ENCODE results near the gene MYPOP. TPM values are rescaled to one million over a fixed set of nuclear protein-coding genes. Genes with fewer than 3 reads are reported as not detected.

Gene MYPOP
- total and polyA plus RNA-seq, 9 of the 15 experiments (the other 6 are each of a cell fraction or from before 2014, with no cell fraction given) = 0.32 to 7.6 (median 1.6) TPM

DNA sequence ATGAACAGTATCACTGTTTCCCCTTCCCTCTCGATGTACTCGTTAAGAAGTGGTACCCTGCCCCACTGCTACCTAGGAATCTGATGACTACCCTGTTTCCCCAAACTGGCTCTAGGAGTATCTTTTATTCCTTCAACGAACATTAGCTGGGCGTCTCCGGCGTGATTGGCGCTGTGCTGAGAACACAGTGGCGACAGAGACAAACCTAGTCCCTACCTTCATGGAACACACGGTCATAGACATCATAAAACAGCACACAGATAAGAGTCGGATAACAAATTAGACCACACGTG, 40.2 kb downstream of the MYPOP start:
- FAIRE-seq = peak; percentile 70
- Histone ChIP-seq H3K4me2 (ENCODE audit: insufficient read depth, low read length) (peak overlapping the region; percentile 100), H3K27ac (ENCODE audit: extremely low read depth, low read depth, low read length) (peak overlapping the region; percentile 86), H2AFZ (ENCODE audit: low read depth, low read length) (peak overlapping the region; percentile 99), H3K79me2 (ENCODE audit: control insufficient read depth, insufficient read depth, low read length) (peaks cover 64% of the 10 kb centered on the region), H3K4me1 (replicated peaks in 1 of 2; ENCODE audit: control insufficient read depth in 2 of 2, insufficient read depth in 2 of 2, low read length in 2 of 2) (peaks cover 23 to 45% of the 10 kb centered on the region in 2 experiments), H3K9me1 (ENCODE audit: control insufficient read depth, insufficient read depth, low read length) (peaks cover 2% of the 10 kb centered on the region), H3K9me3 (replicated peaks; ENCODE audit: control insufficient read depth, insufficient read depth, low read depth, low read length) (no peaks in the 10 kb centered on the region), H3K4me3 (peak overlapping the region; percentile 95), H4K20me1 (replicated peaks; ENCODE audit: control insufficient read depth, insufficient read depth, low read length) (no peaks in the 10 kb centered on the region), H3K36me3 (ENCODE audit: control insufficient read depth, insufficient read depth, low read length) (peaks cover 33% of the 10 kb centered on the region), H3K9ac (ENCODE audit: insufficient read depth in 1 of 2, low read depth in 2 of 2, low read length in 2 of 2) (peak overlapping the region; percentile 94 to 96; a peak in 3 of 4 replicates), H3K27me3 (ENCODE audit: control insufficient read depth in 2 of 2, insufficient read depth in 2 of 2, low read length in 2 of 2) (no peaks in the 10 kb centered on the region)
- DNase-seq (ENCODE audit: extremely low read depth in 1 of 4, low spot score in 3 of 4) = no peak
- ChIA-PET POLR2A (interaction anchor here (1.3 to 2.5 kb wide), 2 partner anchors 10 to 27 kb away, joined by 7 to 10 read pairs; no protein-coding TSS in a partner anchor), CTCF (ENCODE audit: low intra/inter-chr PET ratio) (interaction anchor here (0.5 to 5.5 kb wide), 2 partner anchors 20 to 59 kb away, joined by 5 to 102 read pairs; no protein-coding TSS in a partner anchor)
- no TSS peak for BruUV-seq (replicated peaks)
- in situ Hi-C loops (cut with MboI) = no loop called here
- 0% methylated on average over 11 of the region's 11 CpGs for WGBS (ENCODE audit: insufficient coverage, low coverage, missing lambda C conversion rate)
- ATAC-seq = no peak; the same call in 2 of the 3 replicates
- intact Hi-C loops (cut with micrococcal nuclease) = no loop called here
- TF ChIP-seq EGR1 (conservative IDR thresholded peaks at IDR 0.05) (no peak), ZNF551 (CRISPR knock-in tag; IDR thresholded peaks at IDR 0.05) (no peak), ZNF184 (CRISPR knock-in tag; IDR thresholded peaks at IDR 0.05) (no peak), MCM7 (IDR thresholded peaks at IDR 0.05) (no peak), NFIC (IDR thresholded peaks at IDR 0.05) (no peak), ILK (tag; IDR thresholded peaks at IDR 0.05; ENCODE audit: borderline replicate concordance, low read depth) (no peak)
- TF ChIP-seq, protein P1, sequence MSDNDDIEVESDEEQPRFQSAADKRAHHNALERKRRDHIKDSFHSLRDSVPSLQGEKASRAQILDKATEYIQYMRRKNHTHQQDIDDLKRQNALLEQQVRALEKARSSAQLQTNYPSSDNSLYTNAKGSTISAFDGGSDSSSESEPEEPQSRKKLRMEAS (CRISPR knock-in tag; IDR thresholded peaks at IDR 0.05) = no peak; the same call in 1 of the 2 replicates
- TF ChIP-seq, protein P2, sequence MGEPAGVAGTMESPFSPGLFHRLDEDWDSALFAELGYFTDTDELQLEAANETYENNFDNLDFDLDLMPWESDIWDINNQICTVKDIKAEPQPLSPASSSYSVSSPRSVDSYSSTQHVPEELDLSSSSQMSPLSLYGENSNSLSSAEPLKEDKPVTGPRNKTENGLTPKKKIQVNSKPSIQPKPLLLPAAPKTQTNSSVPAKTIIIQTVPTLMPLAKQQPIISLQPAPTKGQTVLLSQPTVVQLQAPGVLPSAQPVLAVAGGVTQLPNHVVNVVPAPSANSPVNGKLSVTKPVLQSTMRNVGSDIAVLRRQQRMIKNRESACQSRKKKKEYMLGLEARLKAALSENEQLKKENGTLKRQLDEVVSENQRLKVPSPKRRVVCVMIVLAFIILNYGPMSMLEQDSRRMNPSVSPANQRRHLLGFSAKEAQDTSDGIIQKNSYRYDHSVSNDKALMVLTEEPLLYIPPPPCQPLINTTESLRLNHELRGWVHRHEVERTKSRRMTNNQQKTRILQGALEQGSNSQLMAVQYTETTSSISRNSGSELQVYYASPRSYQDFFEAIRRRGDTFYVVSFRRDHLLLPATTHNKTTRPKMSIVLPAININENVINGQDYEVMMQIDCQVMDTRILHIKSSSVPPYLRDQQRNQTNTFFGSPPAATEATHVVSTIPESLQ (CRISPR knock-in tag; IDR thresholded peaks at IDR 0.05) = no peak
- TF ChIP-seq, protein P3, sequence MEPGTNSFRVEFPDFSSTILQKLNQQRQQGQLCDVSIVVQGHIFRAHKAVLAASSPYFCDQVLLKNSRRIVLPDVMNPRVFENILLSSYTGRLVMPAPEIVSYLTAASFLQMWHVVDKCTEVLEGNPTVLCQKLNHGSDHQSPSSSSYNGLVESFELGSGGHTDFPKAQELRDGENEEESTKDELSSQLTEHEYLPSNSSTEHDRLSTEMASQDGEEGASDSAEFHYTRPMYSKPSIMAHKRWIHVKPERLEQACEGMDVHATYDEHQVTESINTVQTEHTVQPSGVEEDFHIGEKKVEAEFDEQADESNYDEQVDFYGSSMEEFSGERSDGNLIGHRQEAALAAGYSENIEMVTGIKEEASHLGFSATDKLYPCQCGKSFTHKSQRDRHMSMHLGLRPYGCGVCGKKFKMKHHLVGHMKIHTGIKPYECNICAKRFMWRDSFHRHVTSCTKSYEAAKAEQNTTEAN (CRISPR knock-in tag; IDR thresholded peaks at IDR 0.05) = no peak
- TF ChIP-seq, protein P4, sequence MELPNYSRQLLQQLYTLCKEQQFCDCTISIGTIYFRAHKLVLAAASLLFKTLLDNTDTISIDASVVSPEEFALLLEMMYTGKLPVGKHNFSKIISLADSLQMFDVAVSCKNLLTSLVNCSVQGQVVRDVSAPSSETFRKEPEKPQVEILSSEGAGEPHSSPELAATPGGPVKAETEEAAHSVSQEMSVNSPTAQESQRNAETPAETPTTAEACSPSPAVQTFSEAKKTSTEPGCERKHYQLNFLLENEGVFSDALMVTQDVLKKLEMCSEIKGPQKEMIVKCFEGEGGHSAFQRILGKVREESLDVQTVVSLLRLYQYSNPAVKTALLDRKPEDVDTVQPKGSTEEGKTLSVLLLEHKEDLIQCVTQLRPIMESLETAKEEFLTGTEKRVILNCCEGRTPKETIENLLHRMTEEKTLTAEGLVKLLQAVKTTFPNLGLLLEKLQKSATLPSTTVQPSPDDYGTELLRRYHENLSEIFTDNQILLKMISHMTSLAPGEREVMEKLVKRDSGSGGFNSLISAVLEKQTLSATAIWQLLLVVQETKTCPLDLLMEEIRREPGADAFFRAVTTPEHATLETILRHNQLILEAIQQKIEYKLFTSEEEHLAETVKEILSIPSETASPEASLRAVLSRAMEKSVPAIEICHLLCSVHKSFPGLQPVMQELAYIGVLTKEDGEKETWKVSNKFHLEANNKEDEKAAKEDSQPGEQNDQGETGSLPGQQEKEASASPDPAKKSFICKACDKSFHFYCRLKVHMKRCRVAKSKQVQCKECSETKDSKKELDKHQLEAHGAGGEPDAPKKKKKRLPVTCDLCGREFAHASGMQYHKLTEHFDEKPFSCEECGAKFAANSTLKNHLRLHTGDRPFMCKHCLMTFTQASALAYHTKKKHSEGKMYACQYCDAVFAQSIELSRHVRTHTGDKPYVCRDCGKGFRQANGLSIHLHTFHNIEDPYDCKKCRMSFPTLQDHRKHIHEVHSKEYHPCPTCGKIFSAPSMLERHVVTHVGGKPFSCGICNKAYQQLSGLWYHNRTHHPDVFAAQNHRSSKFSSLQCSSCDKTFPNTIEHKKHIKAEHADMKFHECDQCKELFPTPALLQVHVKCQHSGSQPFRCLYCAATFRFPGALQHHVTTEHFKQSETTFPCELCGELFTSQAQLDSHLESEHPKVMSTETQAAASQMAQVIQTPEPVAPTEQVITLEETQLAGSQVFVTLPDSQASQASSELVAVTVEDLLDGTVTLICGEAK (IDR thresholded peaks at IDR 0.05) = 0 out of 2 replicates have a peak, but pooled peaks have one; percentile 8
- TF ChIP-seq, protein P4 (CRISPR knock-in tag; IDR thresholded peaks at IDR 0.05) = no peak
